ENCODE measurements around the gene TSSC4.
A peak's percentile ranks its signal among the peaks of the same experiment; 100 is the strongest.

The TSSC4 gene

DNA sequence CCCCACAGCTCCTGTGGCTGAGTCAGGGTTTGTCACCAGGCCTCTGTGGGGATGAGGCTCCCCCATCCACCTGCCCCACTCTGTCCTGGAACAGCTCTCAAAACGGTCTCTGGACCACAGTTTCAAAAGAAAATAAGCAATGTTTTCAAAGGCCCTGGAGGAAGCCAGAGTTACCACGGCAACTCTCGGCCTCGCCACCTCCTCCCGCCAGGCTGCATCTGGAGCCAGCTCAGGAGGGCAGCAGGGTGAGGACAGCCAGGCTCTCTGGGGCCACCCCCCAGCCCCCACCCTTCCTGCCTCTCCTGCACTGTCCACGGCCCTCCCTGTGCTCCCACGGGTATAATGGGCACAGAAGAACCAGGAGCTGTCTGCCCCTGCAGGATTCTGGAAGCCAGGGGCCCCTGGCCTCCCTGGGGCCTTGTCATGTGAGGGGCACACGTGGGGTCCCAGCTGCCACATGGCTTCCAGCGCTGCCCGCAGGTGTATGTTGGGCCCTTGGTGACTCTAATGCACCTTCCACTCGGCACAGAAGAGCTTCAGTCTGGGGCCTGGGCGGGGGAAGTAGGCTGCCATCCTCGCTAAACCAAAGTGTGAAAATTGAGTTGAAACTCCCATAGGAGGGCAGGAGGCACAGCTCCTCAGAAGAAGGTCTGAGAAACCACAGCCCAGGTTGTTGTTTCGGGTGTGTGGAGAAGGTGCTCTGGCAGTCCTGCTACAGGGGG lies 13.1 kb upstream of the TSSC4 start:
- DNase-seq = no peak

DNA sequence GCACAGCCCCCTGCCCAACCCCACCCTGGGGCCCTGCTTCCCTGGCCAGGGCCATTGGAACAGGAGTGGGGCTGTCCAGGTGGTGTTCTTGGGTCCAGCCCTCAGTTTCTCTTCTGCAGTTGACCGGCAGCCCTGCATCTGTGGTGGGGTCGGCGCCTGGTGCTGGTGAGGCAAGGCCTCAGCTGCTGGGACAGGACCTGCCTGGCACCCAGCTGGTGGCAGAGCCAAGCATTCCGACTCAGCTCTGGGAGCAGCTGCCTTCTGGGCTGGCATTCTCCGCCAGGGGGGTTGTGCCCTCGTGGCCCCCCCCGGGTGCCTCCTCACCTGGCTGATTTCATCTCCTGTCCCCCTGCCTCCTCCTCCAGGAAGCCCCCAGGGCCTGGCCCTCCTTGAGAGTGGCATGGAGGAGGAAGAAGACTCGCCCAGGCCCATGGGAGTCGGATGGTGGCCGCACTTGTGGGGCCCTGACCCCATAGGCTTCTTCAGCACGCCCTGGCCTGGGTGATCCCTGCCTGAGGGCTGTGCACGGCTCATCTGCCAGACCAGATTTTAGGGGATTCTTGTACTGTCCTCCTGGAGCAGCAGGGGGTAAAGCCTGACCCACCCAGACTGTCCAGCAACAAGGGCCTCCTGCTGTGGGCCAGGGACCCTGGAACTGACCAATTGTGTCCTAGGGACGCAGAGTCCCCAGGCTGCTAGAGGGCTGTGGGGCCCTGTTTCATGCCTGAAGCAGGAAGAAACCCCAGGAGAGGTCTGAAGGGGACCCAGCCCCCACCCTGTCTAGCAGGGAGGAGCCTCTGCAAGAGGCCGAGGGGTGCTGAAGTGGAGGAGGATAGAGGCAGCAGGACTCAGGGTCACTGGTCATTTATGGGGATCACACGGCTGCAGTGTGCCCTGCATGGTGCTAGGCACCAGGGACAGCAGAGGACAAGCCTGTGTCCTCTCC lies 11.8 kb upstream of the TSSC4 start:
- DNase-seq = no peak

DNA sequence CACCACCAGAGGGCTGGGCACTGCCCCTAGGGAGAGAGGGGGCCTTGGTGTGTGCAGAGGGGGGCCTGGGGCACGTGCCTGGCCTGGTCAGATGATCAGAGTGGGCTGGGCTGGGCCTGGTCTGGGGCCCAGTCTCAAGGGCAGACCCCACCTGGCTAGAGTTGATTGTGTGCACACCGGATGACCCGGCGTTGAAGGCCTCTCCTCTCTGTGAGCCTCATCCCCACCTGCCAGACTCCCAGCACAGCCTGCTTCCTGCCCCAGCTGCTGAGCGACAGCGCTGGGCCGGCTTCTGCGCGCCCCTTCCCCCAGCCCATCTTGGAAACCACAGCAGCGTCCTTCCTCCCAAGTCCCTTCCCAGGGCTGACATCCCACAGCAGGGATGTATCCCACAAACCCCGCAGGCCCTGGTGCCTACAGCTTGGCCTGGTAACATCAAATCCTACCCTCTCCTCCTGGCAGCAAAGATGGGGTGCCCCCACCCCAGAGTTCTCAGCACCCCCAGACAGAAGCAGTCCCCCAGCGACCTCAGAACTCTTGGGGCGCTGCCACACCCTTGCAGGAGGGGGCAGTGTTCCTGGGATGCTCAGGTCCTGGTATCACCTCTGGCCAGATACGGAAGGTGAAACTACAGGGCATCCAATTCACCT lies 11.0 kb upstream of the TSSC4 start:
- no peak for DNase-seq

DNA sequence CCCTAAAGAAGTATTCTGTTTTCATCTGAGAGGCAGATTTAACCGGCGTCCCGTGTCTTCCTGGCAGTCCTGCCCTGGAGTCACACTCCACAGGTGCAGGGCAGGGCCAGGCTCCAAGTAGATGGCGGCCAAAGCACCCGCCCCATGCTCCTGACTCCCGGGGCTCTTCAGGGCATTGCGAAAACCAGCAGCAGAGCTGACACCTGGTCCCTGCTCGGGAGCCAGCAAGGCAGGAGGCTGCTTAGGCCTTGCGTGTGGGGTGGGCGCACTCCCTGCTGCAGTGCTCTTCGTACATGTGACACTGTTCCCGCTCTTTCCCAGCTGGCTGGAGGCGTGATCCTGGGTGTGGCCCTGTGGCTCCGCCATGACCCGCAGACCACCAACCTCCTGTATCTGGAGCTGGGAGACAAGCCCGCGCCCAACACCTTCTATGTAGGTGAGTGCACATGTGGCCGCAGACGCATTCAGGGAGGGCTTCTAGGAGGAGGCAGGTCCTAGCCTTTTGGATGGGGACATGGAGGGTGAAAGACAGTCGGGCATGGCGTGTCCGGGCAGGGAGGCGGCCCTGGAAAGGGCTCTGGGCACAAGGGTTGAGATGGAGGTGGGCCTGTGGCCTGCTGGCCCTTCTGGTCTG lies 10.3 kb upstream of the TSSC4 start:
- no peak for DNase-seq

- DNase-seq = peak; percentile 35
Observed at GRCh38 chr11:2390725-2391151, 9.8 kb upstream of the TSSC4 start.

DNA sequence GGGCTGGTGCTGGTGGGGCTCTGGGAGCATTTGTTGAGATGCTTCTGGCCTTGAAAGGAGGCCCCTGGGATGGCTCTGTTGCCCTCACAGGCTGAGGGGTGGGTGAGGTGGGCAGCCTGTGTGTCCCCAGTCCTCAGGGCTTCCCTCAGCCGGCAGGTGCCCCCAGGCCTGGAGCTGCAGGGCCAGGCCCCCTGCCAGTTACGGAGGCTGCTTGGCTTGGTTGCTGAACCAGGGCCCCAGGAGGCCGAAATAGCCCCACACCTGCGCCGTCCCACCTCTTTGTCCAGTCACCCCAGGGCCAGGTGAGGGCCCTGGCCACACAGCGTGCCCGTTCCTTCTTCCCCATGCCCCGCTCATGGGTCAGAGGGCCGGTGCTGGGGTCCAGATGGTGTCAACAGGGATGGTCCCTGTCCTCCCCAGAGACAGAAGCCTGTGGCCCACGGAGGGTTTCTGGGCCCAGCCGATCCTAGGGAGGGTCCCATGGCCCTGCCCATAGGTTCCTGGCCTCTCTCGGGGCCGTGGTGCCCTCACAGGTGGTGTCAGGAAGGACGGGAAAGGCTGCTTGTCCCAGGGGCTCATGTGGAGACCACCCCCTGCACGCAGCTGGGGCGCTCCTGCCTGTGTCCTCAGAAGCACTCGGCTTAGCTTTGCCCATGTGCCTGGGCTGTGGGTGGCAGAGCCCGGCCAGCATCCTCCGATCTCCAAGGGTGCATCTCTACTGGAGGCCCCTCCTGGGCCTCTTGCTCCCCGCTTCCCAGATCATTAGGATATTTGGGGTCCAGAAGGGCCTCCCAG lies 9.2 kb upstream of the TSSC4 start:
- no peak for DNase-seq

GRCh38 chr11:2392241-2392959 lies 8.2 kb upstream of the TSSC4 start:
- DNase-seq = no peak

DNA sequence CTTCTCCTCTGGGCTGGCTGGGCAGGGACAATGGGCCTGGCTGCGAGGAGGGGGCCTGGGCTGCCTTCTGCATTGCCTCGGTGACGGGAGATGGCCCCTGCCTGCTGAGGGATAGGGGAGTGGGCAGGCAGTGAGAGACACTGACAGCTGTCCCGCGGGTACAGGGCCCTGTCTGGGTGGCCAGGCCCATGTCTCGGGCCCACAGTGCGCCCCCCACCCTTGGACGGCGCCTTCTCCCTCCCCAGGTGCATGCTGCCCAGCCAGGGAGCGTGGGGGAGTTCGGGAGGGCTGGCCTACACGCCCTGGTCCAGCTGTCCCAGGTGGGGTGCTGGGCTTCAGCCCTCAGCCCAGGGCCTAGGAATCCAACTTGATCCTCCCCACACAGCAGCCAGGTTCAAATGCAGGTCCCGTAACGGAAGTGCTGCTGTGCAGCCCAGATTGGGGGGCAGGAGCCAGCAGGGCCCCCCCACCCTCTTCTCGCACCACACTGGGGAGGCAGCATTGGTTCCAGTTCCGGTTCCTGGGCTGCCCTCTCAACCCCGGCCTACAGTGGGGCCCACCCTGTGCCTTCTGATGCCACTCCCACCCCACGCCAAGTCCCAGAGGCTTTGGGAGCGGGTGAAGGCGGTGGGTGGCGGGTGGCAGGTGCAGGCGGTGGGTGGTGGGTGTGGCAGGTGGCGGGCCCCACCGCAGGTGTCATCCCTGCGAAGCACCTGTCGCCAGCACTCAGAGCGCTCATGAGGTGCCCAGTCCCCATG lies 7.3 kb upstream of the TSSC4 start:
- no peak for DNase-seq

- DNase-seq = no peak
Observed at GRCh38 chr11:2393941-2394817, 6.4 kb upstream of the TSSC4 start.

- no peak for DNase-seq
Observed at GRCh38 chr11:2394818-2395105, 5.8 kb upstream of the TSSC4 start.

DNA sequence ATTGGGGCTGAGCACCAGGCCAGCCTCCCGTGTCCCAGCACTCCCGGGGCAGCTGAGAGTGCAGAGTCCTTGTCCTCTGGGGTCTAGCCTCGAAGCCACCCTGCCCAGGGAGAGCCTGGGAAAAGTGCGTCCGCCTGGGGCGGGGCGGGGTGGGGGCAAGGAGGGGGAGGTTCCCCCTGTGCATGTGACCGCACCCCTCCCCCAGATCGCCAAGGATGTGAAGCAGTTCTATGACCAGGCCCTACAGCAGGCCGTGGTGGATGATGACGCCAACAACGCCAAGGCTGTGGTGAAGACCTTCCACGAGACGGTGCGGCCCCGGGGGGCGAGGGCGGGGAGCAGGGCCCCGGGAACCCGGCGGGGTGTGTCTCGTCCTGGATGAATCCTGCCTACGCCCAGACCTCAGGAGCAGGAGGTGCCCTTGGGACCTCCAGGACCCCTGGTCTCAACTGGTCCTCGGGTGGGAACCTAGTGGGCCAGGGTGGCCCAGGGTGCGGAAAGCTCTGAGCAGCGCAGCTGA lies 5.3 kb upstream of the TSSC4 start:
- no peak for DNase-seq

DNA sequence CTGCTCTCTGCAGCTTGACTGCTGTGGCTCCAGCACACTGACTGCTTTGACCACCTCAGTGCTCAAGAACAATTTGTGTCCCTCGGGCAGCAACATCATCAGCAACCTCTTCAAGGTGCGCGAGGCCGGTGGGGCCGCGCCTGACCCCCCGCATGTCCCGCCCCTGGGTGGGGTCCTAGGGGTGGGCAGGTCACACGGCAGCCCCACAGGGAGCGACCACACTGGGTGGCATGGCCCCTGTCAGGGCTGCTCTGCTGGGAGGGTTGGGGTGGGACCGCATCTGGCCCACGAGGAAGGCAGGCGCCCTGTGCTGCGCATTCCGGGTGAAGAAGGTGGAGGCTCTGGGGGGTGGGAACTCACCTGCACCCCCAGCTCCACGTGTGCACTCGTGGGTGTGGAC lies 4.7 kb upstream of the TSSC4 start:
- DNase-seq = no peak

DNA sequence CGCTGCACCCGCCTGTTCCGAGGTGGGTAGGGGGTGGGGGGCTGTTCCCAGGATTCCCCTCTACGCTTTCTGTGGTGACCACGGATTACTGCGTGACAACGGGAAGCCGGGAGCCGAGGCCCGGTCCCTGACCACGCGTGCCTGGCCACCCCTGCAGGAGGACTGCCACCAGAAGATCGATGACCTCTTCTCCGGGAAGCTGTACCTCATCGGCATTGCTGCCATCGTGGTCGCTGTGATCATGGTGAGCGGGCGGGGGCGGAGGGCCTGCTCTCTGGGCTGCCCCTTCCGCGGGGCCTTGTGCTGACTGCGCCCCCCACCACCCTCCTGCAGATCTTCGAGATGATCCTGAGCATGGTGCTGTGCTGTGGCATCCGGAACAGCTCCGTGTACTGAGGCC lies 4.1 kb upstream of the TSSC4 start:
- no peak for DNase-seq

DNA sequence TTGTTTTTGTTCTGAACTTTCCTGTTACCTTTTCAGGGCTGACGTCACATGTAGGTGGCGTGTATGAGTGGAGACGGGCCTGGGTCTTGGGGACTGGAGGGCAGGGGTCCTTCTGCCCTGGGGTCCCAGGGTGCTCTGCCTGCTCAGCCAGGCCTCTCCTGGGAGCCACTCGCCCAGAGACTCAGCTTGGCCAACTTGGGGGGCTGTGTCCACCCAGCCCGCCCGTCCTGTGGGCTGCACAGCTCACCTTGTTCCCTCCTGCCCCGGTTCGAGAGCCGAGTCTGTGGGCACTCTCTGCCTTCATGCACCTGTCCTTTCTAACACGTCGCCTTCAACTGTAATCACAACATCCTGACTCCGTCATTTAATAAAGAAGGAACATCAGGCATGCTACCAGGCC lies 3.5 kb upstream of the TSSC4 start:
- no peak for DNase-seq

DNA sequence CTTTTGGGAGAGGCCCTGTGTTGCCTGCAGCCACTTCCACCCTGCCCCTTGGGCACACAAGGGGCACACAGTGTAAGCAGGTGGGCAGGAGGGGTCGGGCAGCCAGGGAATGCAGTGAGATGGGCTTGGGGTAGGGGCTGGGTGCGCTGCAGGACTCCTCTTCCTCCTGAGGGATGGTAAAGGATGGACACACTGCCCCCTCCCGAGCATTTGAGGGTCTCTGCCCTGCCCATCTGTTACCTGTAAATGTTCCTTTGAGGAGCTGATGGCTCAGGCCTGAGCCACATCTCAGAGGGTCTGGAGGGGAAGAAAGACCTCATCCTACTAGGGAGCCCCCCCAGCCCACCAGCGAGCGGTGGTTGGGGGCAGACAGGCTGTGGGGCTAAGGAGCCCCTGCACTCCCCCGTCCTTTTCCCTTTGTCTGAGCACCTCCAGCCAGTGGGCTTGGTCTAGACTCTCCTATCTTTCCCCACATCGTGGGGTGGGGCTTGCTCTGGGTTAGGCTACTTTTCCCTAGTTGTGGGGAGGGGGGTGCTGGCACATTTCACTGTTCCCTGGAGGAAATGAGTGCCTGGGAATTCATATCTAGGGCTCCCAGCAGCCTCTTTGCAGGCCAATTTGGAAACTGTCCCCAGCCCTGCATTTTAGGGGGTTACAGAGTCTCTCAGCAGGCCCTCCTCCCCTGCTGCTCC lies 1.7 kb upstream of the TSSC4 start:
- no peak for DNase-seq

DNA sequence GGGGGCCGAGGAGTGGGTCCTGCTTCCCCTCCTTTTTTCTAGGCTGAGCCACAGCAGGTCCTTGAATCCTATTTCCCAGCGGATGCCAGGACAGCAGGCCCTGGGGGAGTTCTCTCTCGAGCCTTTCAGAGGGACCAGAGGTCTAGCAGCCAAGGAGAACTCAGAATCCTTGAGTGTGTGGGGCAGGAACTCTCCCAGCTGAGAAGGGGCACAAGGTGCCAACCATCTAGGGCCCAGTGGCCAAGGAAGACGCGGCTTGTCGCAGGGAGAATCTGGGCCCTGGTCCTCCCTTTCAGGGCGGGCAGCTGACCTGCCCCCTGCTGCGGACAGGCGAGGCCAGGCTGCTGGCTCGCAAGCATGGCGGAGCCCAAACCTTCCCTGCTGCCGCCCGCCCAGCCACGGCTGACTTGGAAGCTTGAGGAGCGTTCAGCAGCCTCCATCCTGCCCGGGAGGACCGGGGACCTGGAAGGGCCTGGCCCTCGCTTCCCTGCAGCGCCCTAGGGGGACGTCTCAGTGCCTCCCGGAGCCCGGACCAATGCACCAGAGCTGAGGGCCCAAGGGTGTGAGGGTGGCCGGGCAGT lies 972 bp upstream of the TSSC4 start:
- DNase-seq = no peak

DNA sequence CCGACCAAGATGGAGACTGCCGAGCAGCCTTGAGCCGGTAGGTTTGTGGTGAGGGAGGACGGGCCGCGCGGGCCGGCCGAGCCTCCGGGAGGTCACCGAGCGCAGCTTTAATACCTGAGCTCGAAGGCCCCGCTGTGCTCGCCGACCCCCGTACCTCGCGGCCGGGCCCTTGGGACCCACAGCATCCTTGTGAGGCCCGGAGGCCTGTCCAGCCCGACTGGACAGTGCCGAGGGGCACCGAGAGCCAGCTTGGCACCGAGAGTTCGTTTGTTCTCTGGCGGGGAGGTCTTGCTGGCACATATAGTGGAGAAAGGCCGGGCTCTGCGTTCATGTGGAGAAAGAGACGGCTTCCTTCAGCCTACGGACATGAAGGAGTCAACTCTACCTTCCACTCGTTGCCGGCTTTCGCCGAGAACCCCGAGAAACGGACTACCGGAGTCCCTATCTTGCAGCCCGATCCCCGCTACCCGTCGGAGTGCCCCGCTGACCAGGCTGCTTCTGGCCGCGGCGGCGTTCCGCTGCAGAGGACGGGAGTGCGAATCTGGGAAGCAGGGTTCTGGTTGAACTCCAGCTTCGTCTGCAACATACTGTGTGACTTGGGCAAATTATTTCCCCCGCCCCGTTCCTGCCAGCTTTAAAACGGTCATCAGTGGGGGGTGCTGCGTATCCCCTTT lies 349 bp downstream of the TSSC4 start:
- no peak for DNase-seq

- no peak for DNase-seq
Observed at GRCh38 chr11:2401436-2401984, 960 bp downstream of the TSSC4 start.
